HepG2 (cell line): ENCODE data around the gene COL5A1. TPM values are rescaled to one million over a fixed set of nuclear protein-coding genes. Genes with fewer than 3 reads are reported as not detected.

Source experiments
- ATAC-seq: fragments of 200-7000 bp; cut with Tn5 transposase; 3 replicates; pipeline ENCODE4 v1.9.1; 2020; ENCODE audit warnings: mild to moderate bottlenecking, moderate library complexity
- BruUV-seq: library from RNA; stranded (reverse); fragments of 400-500 nt; replicated peaks from 2 replicates; lab custom pipeline; 2021; lab: Mats Ljungman, UMichigan
- CTCF ChIA-PET: fragments of 300-600 bp; formaldehyde crosslinking; extraction: SDS; loops from one replicate; lab custom pipeline; 2021; ENCODE audit warnings: low total read pairs, inconsistent platforms, low intra/inter-chr PET ratio; lab: Yijun Ruan, JAX
- POLR2A ChIA-PET: fragments of 350-600 bp; sonication (Branson Sonifier 250); formaldehyde crosslinking; loops from one replicate; lab custom pipeline; 2020; ENCODE audit warnings: antibody characterized with exemption, inconsistent platforms; lab: Yijun Ruan, JAX
- DNase-seq: peaks from one replicate; pipeline ENCODE4 v3.0.0-alpha.2; 2015; ENCODE audit warnings: low spot score
- FAIRE-seq: peaks from 3 replicates; lab custom pipeline; 2011; peaks lifted over from hg19 to GRCh38; lab: Jason Lieb, UNC
- H2AFZ ChIP-seq: one replicate; pipeline ENCODE4 v1.6.1; 2011; ENCODE audit warnings: low read length, inconsistent platforms
- H3K27ac ChIP-seq: fragments of 300-600 bp; 3 replicates; pipeline ENCODE4 v1.8.0; 2011; ENCODE audit warnings: mixed run types, mild to moderate bottlenecking, mixed read lengths, low read length, inconsistent platforms; ENCODE audit not compliant: insufficient read depth; ENCODE audit errors: extremely low read length
- H3K27me3 ChIP-seq, 2 experiments: fragments of 200-600 bp in 1 of 2; 2 replicates in 1 of 2; 3 replicates in 1 of 2; pipeline versions ENCODE4 v1.6.0 to v1.8.0; 2011; ENCODE audit warnings: low read length in 2 of 2, mild to moderate bottlenecking in 2 of 2, moderate library complexity in 2 of 2, inconsistent platforms in 1 of 2; ENCODE audit not compliant: insufficient read depth in 2 of 2, control insufficient read depth in 1 of 2
- H3K36me3 ChIP-seq, 2 experiments: fragments of 200-600 bp in 1 of 2; replicated peaks in 1 of 2; 2 replicates in 1 of 2; 3 replicates in 1 of 2; pipeline versions ENCODE4 v1.5.1 to v1.8.0; 2011; ENCODE audit warnings: low read length in 2 of 2, inconsistent platforms in 1 of 2; ENCODE audit not compliant: insufficient read depth in 2 of 2, control insufficient read depth in 1 of 2
- H3K4me1 ChIP-seq: 2 replicates; pipeline ENCODE4 v1.5.1; 2012; ENCODE audit warnings: low read length, inconsistent platforms; ENCODE audit not compliant: insufficient read depth
- H3K4me2 ChIP-seq: 2 replicates; pipeline ENCODE4 v1.6.0; 2011; ENCODE audit warnings: low read depth, low read length, inconsistent platforms
- H3K4me3 ChIP-seq, 3 experiments: fragments of 200-600 bp in 1 of 3; sonication (generic), shearing (Covaris generic) in 1 of 3; replicated peaks in 1 of 3; 2 replicates each; pipeline ENCODE4 v1.5.1; 2011 to 2016; ENCODE audit warnings: low read length in 3 of 3, inconsistent platforms in 2 of 3, low read depth in 2 of 3, mild to moderate bottlenecking in 2 of 3, control low read depth in 1 of 3, mixed read lengths in 1 of 3; ENCODE audit not compliant: insufficient read depth in 1 of 3
- H3K79me2 ChIP-seq: one replicate; pipeline ENCODE4 v1.6.1; 2011; ENCODE audit warnings: low read length, inconsistent platforms; ENCODE audit not compliant: insufficient read depth
- H3K9ac ChIP-seq: 2 replicates; pipeline ENCODE4 v1.6.0; 2011; ENCODE audit warnings: mild to moderate bottlenecking, low read depth, low read length, inconsistent platforms; ENCODE audit not compliant: insufficient read depth
- H3K9me3 ChIP-seq: 2 replicates; pipeline ENCODE4 v1.5.1; 2012; ENCODE audit warnings: mild to moderate bottlenecking, low read length
- H4K20me1 ChIP-seq: 2 replicates; pipeline ENCODE4 v1.6.0; 2011; ENCODE audit warnings: inconsistent platforms, mild to moderate bottlenecking, low read length, moderate library complexity; ENCODE audit not compliant: insufficient read depth
- CTCF ChIP-seq: sonication (generic); formaldehyde crosslinking; IDR thresholded peaks from 2 replicates; pipeline ENCODE4 v1.5.0; 2020; ENCODE audit warnings: mild to moderate bottlenecking, missing genetic modification reagents, moderate library complexity
- HNF4G ChIP-seq, 2 experiments: sonication (generic) in 1 of 2; formaldehyde crosslinking in 1 of 2; IDR thresholded peaks; 2 replicates each; pipeline versions ENCODE4 v1.4.0 to v1.6.1; 2011 to 2020; ENCODE audit warnings: borderline replicate concordance in 2 of 2, low read depth in 2 of 2, mild to moderate bottlenecking in 2 of 2, low read length in 1 of 2, missing genetic modification reagents in 1 of 2, moderate library complexity in 1 of 2
- MTA1 ChIP-seq: sonication (generic); formaldehyde crosslinking; IDR thresholded peaks from 2 replicates; pipeline ENCODE4 v1.4.0; 2020; ENCODE audit warnings: missing genetic modification reagents, mild to moderate bottlenecking, borderline replicate concordance
- RAD21 ChIP-seq: fragments of 450-650 bp; formaldehyde crosslinking; IDR thresholded peaks from 2 replicates; pipeline ENCODE4 v1.5.0; 2020; ENCODE audit warnings: mild to moderate bottlenecking
- STAG1 ChIP-seq: sonication (generic); formaldehyde crosslinking; IDR thresholded peaks from 2 replicates; pipeline ENCODE4 v1.4.0; 2020; ENCODE audit warnings: missing genetic modification reagents
- XRCC5 ChIP-seq: fragments of 200-400 bp; formaldehyde crosslinking; optimal IDR thresholded peaks from 2 replicates; pipeline ENCODE3; 2017; ENCODE audit warnings: mild to moderate bottlenecking, low read length
- ZFP1 ChIP-seq: IDR thresholded peaks from 2 replicates; pipeline ENCODE4 v1.6.1; 2016
- ZFP36L2 ChIP-seq: sonication (generic); formaldehyde crosslinking; IDR thresholded peaks from 2 replicates; pipeline ENCODE4 v1.4.0; 2020; ENCODE audit warnings: missing genetic modification reagents
- ZNF329 ChIP-seq: sonication (generic); formaldehyde crosslinking; IDR thresholded peaks from 2 replicates; pipeline ENCODE4 v1.9.0; 2021; ENCODE audit warnings: low read depth, mild to moderate bottlenecking, missing genetic modification reagents
- WGBS: methylation state at CpG from one replicate; pipeline ENCODE4 v1.1.6; 2017; ENCODE audit warnings: low lambda C conversion rate; 5-methylcytosine and 5-hydroxymethylcytosine counted together
- in situ Hi-C: cut with HindIII; loops from 2 replicates; pipeline ENCODE4 v1.10.0; 2017; ENCODE audit warnings: low pct_unique_long_range_greater_than_20kb; ENCODE audit not compliant: extremely low pct_ligation_motif_present
- intact Hi-C: fragments of 100-400 bp; cut with micrococcal nuclease; formaldehyde crosslinking; loops from one replicate; pipeline ENCODE4 v1.10.0; 2022; ENCODE audit not compliant: unreplicated experiment
- polyA plus RNA-seq, 8 experiments: library from polyadenylated mRNA; depleted of rRNA in 3 of 8; stranded (reverse) in 7 of 8; unstranded in 1 of 8; fragments of >200 nt; fragmentation: Illumina TruSeq in 4 of 8; extraction: Trizol in 4 of 8; gene quantifications; 2 replicates each; pipeline versions ENCODE4 v1.2.1 to v1.2.3, GENCODE V29; 2011 to 2016; ENCODE audit warnings: low read depth in 4 of 8, missing spikeins in 1 of 8, mixed read lengths in 1 of 8; ENCODE audit not compliant: insufficient read depth in 1 of 8
- total RNA-seq, 5 experiments: library from RNA; depleted of rRNA; stranded (reverse); fragments of >200 nt; fragmentation: Illumina TruSeq; extraction: Trizol; gene quantifications; 2 replicates each; pipeline ENCODE4 v1.2.3, GENCODE V29; 2016; ENCODE audit warnings: low read depth in 1 of 5
- TF ChIP-seq, protein P1 (sequence below): sonication (generic); formaldehyde crosslinking; IDR thresholded peaks from 2 replicates; pipeline ENCODE4 v1.4.0; 2020; ENCODE audit warnings: missing genetic modification reagents

COL5A1 gene
- total and polyA plus RNA-seq, 2 of the 13 experiments (the other 11 are each of a cell fraction or from before 2014, with no cell fraction given): not detected

DNA sequence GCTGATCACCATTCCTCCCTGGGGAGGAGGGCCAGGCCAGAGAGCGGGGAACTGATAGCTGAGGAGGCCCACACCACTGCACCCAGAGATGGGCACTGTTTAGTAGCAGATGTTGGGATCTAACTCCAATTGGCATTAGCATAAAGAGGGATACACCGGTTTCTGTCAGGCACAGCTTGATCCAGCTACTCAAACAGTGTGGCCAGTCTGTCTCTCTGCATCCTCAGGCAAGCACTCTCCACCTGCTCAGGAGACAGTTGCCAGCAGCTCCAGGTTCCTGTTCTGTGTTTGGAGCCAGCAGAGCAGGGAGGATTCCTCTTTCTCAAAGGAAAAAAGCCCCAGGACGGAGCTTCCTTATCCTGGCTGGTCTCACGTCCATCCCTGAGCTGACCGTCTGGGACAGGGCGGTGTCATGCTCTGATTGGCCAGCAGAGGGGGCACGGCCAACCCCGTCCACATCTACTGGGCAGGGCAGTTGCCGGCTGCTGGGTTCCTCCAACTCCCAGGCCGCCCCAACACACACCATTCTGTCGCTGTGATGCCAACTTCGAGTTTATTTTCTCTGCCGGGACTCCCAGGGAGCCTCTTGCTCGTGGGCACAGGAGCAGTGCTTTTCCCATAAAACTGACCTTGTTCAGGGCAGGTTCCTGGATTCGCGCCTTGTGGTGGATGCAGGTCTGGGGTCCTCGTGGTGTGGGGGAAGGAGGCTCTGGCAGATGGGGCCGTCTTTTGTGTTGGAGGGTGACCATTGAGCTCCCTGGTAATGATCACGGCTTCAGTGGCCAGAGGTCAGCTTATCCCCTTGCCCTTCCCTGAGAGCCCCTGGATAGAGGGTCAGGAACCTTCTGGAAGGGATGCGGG, 47.9 kb downstream of the COL5A1 start:
- no peaks in the 10 kb centered on the region for H3K4me1 ChIP-seq
- no peaks in the 10 kb centered on the region for H3K36me3 ChIP-seq
- H3K4me3 ChIP-seq: no peak overlapping the region
- no peak overlapping the region for H2AFZ ChIP-seq
- FAIRE-seq (no peak), ATAC-seq (peak; percentile 93), DNase-seq (peak; percentile 10)
- H3K9me3 ChIP-seq: peaks cover 10% of the 10 kb centered on the region
- no TSS peak for BruUV-seq
- TF ChIP-seq, protein P1, sequence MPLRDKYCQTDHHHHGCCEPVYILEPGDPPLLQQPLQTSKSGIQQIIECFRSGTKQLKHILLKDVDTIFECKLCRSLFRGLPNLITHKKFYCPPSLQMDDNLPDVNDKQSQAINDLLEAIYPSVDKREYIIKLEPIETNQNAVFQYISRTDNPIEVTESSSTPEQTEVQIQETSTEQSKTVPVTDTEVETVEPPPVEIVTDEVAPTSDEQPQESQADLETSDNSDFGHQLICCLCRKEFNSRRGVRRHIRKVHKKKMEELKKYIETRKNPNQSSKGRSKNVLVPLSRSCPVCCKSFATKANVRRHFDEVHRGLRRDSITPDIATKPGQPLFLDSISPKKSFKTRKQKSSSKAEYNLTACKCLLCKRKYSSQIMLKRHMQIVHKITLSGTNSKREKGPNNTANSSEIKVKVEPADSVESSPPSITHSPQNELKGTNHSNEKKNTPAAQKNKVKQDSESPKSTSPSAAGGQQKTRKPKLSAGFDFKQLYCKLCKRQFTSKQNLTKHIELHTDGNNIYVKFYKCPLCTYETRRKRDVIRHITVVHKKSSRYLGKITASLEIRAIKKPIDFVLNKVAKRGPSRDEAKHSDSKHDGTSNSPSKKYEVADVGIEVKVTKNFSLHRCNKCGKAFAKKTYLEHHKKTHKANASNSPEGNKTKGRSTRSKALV: no peak
- TF ChIP-seq ZFP1 (CRISPR knock-in tag) (no peak), MTA1 (no peak), RAD21 (CRISPR knock-in tag) (peak; percentile 9; the same call in 1 of the 2 replicates), XRCC5 (peak; percentile 54), HNF4G (IDR thresholded peaks at IDR 0.05; ENCODE audit: borderline replicate concordance, low read depth, low read length) (no peak), HNF4G (CRISPR knock-in tag; IDR thresholded peaks at IDR 0.05; ENCODE audit: borderline replicate concordance, low read depth) (no peak), ZNF329 (peak; percentile 74; the same call in 1 of the 2 replicates), ZFP36L2 (CRISPR knock-in tag) (no peak), CTCF (peak; percentile 79), STAG1 (CRISPR knock-in tag) (peak; percentile 34; the same call in 1 of the 2 replicates)
- ChIA-PET CTCF (no interaction called here), POLR2A (no interaction called here)
- 19% methylated on average over 13 of the region's 20 CpGs for WGBS
- H3K27me3 ChIP-seq: peaks cover 5 to 43% of the 10 kb centered on the region in 2 experiments; a peak in 4 of 5 replicates
- intact Hi-C loops (no loop called here), in situ Hi-C loops (no loop called here)
- H3K4me2 ChIP-seq: no peak overlapping the region
- no peak overlapping the region for H3K9ac ChIP-seq
- no peaks in the 10 kb centered on the region; the same call in 1 of the 2 replicates for H4K20me1 ChIP-seq
- no peak overlapping the region for H3K27ac ChIP-seq
- H3K79me2 ChIP-seq: no peaks in the 10 kb centered on the region
